ENCODE measurements around the gene ARHGEF33. TPM values are rescaled to one million over a fixed set of nuclear protein-coding genes. Genes with fewer than 3 reads are reported as not detected.
A peak's percentile ranks its signal among the peaks of the same experiment; 100 is the strongest.

The ARHGEF33 gene
- total and polyA plus RNA-seq, 2 of the 13 experiments (the other 11 are each of a cell fraction or from before 2014, with no cell fraction given) = 0.04 TPM; not detected in 1

GRCh38 chr2:38909872-38910271, 20.2 kb downstream of the ARHGEF33 start:
- BruUV-seq (replicated peaks) = no TSS peak
- no peak for ATAC-seq

GRCh38 chr2:38911191-38911590, 21.5 kb downstream of the ARHGEF33 start:
- Histone ChIP-seq H2AFZ (ENCODE audit: low read length) (no peak overlapping the region), H3K36me3 (replicated peaks in 1 of 2; ENCODE audit: control insufficient read depth in 1 of 2, insufficient read depth in 2 of 2, low read length in 2 of 2) (no peaks in the 10 kb centered on the region), H3K4me2 (ENCODE audit: low read depth, low read length) (no peak overlapping the region), H3K4me3 (replicated peaks in 1 of 3; ENCODE audit: insufficient read depth in 1 of 3, low read depth in 2 of 3, low read length in 3 of 3) (no peak overlapping the region), H3K9me3 (ENCODE audit: low read length) (no peaks in the 10 kb centered on the region), H4K20me1 (ENCODE audit: insufficient read depth, low read length) (no peaks in the 10 kb centered on the region), H3K27me3 (ENCODE audit: control insufficient read depth in 1 of 2, insufficient read depth in 2 of 2, low read length in 2 of 2) (no peaks in the 10 kb centered on the region), H3K9ac (ENCODE audit: insufficient read depth, low read depth, low read length) (no peak overlapping the region), H3K79me2 (ENCODE audit: insufficient read depth, low read length) (no peaks in the 10 kb centered on the region), H3K4me1 (ENCODE audit: insufficient read depth, low read length) (peaks cover 28% of the 10 kb centered on the region), H3K27ac (ENCODE audit: extremely low read length, insufficient read depth, low read length) (no peak overlapping the region)
- no peak for TF ChIP-seq ZNF136 (CRISPR knock-in tag; IDR thresholded peaks at IDR 0.05; ENCODE audit: low read depth)
- 56% methylated on average over 1 of the region's 1 CpG for WGBS (ENCODE audit: low lambda C conversion rate)
- BruUV-seq (replicated peaks) = no TSS peak
- no peak for FAIRE-seq
- in situ Hi-C loops (cut with HindIII; ENCODE audit: extremely low pct_ligation_motif_present, low pct_unique_long_range_greater_than_20kb) = no loop called here
- DNase-seq (ENCODE audit: low spot score) = no peak
- ATAC-seq = no peak
- ChIA-PET POLR2A (no interaction called here), CTCF (ENCODE audit: low intra/inter-chr PET ratio, low total read pairs) (no interaction called here)
- intact Hi-C loops (cut with micrococcal nuclease; ENCODE audit: unreplicated experiment) = no loop called here

More at GRCh38 chr2:38909872-38910271, 20.2 kb downstream of the ARHGEF33 start:
- Histone ChIP-seq H3K4me3 (replicated peaks in 1 of 3; ENCODE audit: insufficient read depth in 1 of 3, low read depth in 2 of 3, low read length in 3 of 3) (no peak overlapping the region), H3K4me1 (ENCODE audit: insufficient read depth, low read length) (peaks cover 41% of the 10 kb centered on the region), H3K9me3 (ENCODE audit: low read length) (no peaks in the 10 kb centered on the region), H3K27me3 (ENCODE audit: control insufficient read depth in 1 of 2, insufficient read depth in 2 of 2, low read length in 2 of 2) (no peaks in the 10 kb centered on the region), H4K20me1 (ENCODE audit: insufficient read depth, low read length) (no peaks in the 10 kb centered on the region), H3K9ac (ENCODE audit: insufficient read depth, low read depth, low read length) (no peak overlapping the region), H2AFZ (ENCODE audit: low read length) (no peak overlapping the region), H3K27ac (ENCODE audit: extremely low read length, insufficient read depth, low read length) (no peak overlapping the region), H3K79me2 (ENCODE audit: insufficient read depth, low read length) (no peaks in the 10 kb centered on the region), H3K4me2 (ENCODE audit: low read depth, low read length) (no peak overlapping the region), H3K36me3 (replicated peaks in 1 of 2; ENCODE audit: control insufficient read depth in 1 of 2, insufficient read depth in 2 of 2, low read length in 2 of 2) (no peaks in the 10 kb centered on the region)
- intact Hi-C loops (cut with micrococcal nuclease; ENCODE audit: unreplicated experiment) = no loop called here
- ChIA-PET CTCF (ENCODE audit: low intra/inter-chr PET ratio, low total read pairs) (no interaction called here), POLR2A (no interaction called here)
- DNase-seq (ENCODE audit: low spot score) = no peak
- FAIRE-seq = no peak
- in situ Hi-C loops (cut with HindIII; ENCODE audit: extremely low pct_ligation_motif_present, low pct_unique_long_range_greater_than_20kb) = no loop called here
- TF ChIP-seq MAFK (conservative IDR thresholded peaks at IDR 0.05 in 1 of 2, IDR thresholded peaks at IDR 0.05 in 1 of 2; ENCODE audit: low read length in 2 of 2) (0 out of 4 replicates have a peak, but pooled peaks of 1 of the 2 experiments have one; percentile 9), ELF3 (CRISPR knock-in tag; IDR thresholded peaks at IDR 0.05) (no peak)
- 93% methylated on average over 1 of the region's 1 CpG for WGBS (ENCODE audit: low lambda C conversion rate)
